Myocyte (in vitro differentiated cells): ENCODE data around the gene HIKESHI. TPM values are rescaled to one million over a fixed set of nuclear protein-coding genes. Genes with fewer than 3 reads are reported as not detected.

ENCODE experiments used
- DNase-seq: peaks from one replicate; pipeline ENCODE4 v3.0.0-alpha.2; 2012; ENCODE audit warnings: low read depth
- total RNA-seq: library from RNA; depleted of rRNA; stranded (reverse); fragments of >200 nt; gene quantifications from 2 replicates; pipeline ENCODE4 v1.2.3, GENCODE V29; 2014

HIKESHI gene
- total RNA-seq, 1 donor from 2014 or later: 59.1 TPM

DNA sequence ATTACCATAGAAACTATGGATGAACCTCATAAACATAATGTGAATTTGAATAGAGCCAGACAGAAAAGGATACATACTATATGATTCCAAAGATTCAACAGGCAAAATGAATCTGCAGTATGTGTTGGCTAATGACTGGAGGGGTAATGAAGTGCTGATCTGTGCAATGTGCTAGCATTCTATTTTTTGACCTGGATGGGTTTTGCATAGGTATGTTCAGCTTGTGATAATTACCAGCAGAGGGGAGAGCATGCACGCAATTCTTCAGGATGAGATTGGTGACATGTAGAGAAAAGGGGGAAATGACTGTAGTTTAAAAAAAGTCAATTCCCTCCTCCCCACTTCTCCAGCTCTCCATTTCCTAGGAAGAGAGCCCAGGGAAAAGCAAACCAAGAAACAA is 72.0 kb downstream of the HIKESHI start:
- no peak for DNase-seq

DNA sequence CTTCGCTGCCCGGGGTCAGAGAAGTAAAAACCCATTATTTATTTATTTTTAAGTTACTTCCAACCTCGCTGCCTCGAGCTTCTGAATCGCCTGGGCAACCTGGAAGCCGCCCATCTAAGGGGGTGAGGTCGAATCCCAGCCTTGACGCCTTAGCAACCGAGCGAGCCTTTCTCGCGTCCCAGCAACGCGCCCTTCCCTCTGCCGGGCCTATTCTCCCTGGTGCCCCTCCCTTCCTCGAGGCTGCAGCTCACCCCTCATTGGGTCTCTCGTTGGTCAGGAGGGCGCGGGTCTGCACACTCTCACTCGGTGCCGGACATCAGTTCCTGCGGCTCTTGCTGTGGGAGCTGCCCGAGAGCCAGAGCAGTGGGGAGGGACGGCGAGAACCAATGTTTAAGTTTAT is 72.5 kb downstream of the HIKESHI start, which contains the start of gene CCDC81:
Gene CCDC81, plus strand, starts transcription at position 302 of the 400 bp plus-strand sequence. CDS start 277 bp downstream, outside the sequence.
- no peak for DNase-seq

DNA sequence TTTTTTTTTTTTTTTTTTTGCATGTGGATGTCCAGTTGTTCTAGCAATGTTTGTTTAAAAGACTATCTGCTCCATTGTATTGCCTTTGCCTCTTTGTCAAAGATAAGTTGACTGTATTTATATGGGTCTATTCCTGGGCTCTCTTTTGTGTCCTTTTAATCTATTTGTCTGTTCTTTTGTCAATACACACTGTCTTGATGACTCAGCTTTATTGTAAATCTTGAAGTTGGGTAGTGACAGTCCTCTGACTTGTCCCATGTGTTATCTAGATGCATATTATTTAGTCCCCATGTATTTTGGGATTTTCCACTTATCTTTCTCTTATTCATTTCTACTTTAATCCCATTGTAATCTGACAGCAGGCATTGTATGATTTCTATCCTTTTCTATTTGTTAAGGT is 75.9 kb downstream of the HIKESHI start:
- DNase-seq: no peak

DNA sequence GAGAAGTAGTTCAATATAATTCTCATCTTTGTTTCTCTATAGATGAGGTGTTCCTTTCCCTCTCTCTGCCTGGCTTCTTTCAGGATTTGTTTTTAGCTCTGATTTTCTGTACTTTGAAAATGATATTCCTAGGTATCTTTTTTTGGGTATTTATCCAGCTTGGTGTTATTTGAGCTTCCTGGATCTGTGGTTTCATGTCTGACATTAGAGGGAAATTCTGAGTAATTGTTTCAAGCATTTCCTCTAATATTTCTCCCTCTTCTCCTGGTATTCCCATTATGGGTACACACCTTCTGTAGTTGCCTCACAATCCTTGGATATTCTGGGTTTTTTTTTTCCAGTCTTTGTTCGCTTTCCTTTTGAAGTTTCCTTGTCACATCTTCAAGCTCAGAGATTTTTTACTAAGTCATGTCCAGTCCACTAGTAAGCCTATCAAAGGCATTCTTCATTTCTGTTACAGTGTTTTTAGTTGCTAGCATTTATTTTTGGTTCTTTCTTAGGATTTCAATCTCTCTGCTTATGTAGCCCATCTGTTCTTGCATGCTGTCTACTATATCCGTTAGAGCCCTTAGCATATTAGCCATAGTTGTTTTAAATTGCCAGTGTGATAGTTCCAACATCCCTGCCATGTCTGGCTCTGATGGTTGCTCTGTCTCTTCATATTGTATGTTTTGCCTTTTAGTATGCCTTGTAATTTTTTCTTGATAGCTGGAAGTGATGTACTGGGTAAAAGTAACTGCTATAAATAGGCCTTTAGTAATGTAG is 78.4 kb downstream of the HIKESHI start:
- DNase-seq: no peak

DNA sequence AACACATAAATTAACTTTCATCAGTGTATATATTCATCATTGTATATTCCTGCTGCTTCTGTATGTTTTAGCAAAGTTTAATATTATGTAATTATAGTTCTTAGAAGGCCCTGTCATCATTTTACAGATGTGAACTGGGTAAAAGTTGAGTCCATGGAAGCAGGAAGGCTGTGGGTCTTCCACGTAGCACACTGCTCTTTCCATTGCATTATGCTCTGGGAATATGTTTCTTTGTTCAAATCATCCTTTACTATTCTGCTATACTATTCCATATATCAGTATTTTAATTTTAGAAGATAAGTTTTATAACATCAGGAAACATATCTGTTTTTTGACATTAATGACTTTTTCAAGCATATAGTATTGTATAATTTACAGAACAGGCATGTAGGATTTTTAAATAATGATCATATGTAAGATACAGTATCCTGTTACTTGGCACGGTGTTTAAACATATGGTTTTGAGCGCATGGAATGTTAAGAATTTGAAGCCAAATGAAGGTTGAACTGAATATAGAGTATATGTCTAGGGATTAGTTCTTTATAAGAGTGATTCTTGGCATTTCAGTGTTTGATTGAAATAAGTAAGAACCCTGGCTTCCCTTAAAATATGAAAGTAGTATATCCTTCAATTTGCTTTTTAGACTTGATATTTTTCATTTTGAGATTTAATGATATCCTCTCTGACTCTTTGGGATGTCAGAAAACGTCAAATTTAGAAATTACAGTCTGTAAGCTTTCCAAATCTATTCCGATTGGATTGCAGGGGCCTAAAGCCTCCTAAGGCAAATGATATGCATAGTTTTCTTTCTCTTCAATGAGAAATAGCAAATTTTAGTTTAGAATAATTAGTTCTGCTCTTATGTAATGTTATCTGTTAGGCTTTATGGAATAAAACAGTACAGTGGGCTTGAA is 81.3 kb downstream of the HIKESHI start:
- no peak for DNase-seq

DNA sequence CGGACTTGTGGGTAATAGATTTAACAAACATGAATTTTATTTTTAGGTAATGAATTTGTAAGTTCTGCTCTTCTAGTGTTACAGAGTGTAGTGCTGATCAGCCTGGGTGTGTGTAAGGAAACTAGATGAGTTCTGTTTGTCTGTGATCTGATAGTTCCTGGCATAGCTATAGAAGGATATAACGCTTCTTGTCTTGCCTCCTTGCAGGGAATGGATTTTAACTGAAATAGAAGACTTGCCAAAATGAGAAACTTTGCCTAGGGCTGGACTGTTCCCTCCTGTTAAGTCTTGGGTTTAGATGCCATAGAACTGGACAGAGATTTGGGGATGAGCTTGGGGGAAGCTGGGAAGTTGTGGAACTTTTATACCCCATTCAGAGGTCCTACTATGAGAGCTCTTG is 84.2 kb downstream of the HIKESHI start:
- DNase-seq: no peak

DNA sequence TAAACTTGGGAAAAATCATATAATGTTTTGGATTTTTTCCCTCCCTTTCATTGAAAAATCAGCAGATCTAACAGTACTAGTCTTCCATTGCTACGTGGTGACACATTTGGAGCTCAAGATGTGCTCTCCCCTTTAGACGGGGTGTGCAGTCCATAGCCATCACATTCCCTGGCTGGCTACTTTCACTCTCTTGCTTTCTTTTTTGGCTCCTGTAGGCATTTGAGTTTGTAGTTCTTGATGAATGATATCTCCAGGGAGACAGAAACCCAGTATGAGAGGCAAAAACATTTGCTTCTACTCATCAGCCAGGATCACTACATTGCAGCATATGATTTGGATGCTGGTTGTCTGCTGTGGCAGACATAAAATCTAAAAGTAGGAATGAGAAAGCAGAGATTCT is 84.7 kb downstream of the HIKESHI start:
- peak; percentile 50 for DNase-seq

DNA sequence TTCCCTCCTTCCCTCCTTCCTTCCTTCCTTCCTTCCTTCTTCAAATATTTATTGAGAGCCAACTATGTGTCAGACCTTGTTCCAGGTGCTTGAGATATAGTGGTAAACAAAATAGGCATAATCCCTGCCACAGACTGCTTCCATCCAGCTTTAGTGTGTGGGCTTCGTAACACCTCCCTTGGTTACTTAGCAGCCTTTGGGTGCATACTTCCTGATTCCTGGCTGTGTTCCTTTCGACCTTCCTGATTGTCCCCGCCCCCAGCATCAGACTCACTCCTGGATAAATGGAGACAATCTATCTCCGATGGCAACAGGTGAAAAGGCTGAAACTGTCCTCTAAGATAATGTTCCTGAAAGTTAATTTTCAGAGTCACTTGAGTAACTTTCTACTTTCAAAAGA is 86.2 kb downstream of the HIKESHI start:
- DNase-seq: no peak

DNA sequence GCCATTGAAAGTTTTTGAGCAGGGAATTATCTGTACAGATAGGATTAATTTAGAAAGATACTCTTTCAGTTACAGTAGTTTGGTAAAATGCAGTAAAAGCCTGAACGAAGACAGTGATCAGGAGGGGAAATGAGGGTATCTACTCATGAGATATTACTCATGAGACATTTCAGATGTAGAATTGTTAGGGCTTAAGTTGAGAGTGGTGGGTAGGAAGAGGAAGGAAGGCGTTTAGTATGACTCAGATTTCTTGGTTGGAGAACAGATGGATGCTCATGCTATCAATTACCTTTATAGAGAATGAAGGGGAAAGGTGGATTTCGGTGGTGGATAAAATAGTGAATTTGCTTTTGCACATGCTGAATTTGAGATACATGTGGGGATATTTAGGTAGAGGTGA is 88.4 kb downstream of the HIKESHI start:
- DNase-seq: no peak

DNA sequence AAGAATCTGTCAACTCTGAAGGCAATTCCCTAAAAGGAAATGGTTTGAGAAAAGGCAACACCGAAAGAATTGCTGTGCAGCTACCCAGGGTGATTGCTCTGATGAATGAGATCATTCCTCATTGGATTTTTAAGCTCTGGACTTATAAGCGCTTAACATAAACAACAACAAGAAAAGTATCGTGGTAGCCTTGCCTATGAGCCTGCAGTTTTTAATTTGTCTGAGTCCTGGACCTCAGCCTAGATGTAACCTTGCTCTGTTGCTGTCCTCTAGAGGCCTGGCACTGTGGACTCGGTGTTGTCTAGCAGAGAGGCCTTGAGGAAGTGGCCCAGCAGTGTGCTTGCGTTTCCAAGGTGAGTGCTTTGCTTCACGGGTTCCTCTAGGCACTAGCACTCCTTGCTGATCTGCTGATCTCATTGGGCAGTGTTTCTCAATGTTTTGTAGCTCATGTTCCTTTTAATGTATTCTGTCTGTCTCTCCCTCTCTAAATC is 93.1 kb downstream of the HIKESHI start:
- no peak for DNase-seq

Other genes starting within 250 kb of the HIKESHI start
- gene PICALM, start 233.2 kb upstream of the HIKESHI start, total RNA-seq: 179 and 182 TPM in 2 replicates
- 15.8 and 16.3 TPM in 2 replicates for gene EED, start 57.5 kb upstream of the HIKESHI start, total RNA-seq
- 0.08 TPM in 1 of 2 replicates, not detected in the other for gene CCDC81, start 72.6 kb downstream of the HIKESHI start, total RNA-seq